Measurements from ENCODE around the gene GNL2.
"Not testable (repeated sequence)": the region's sequence is repeated elsewhere in the genome, so short reads cannot be mapped to it uniquely, and the experiment has no call there.

Gene GNL2

GRCh38 chr1:37518241-37518640 is 77.5 kb downstream of the GNL2 start:
- not testable (repeated sequence) for H2AFZ ChIP-seq (ENCODE audit: low read length); H3K9me3 ChIP-seq (ENCODE audit: insufficient read depth, low read depth, low read length); H4K20me1 ChIP-seq (ENCODE audit: insufficient read depth, low read length, poor library complexity, severe bottlenecking); H3K27me3 ChIP-seq (ENCODE audit: insufficient read depth, low read length, poor library complexity, severe bottlenecking); H3K9ac ChIP-seq (ENCODE audit: low read depth, low read length, poor library complexity, severe bottlenecking); H3K4me3 ChIP-seq (ENCODE audit: low read length, poor library complexity, severe bottlenecking); H3K4me2 ChIP-seq (ENCODE audit: low read depth, low read length, poor library complexity, severe bottlenecking); H3F3A ChIP-seq (ENCODE audit: low read depth); H3K36me3 ChIP-seq (ENCODE audit: insufficient read depth, low read length); H3K9me2 ChIP-seq (replicated peaks; ENCODE audit: low read depth, low read length)
- peaks cover 19% of the 10 kb centered on the region for H3K79me2 ChIP-seq (ENCODE audit: insufficient read depth, low read length)
- peaks cover 15% of the 10 kb centered on the region for H3K4me1 ChIP-seq (ENCODE audit: insufficient read depth, low read length, poor library complexity, severe bottlenecking)

- H3K9me3 ChIP-seq (ENCODE audit: insufficient read depth, low read depth, low read length), result peaks cover 3% of the 10 kb centered on the region; the same call in 1 of the 2 replicates
- no peaks in the 10 kb centered on the region for H3K36me3 ChIP-seq (ENCODE audit: insufficient read depth, low read length)
- H3K79me2 ChIP-seq (ENCODE audit: insufficient read depth, low read length), result peaks cover 26% of the 10 kb centered on the region
- H3K9me2 ChIP-seq (replicated peaks; ENCODE audit: low read depth, low read length), result no peaks in the 10 kb centered on the region
- H3K27me3 ChIP-seq (ENCODE audit: insufficient read depth, low read length, poor library complexity, severe bottlenecking), result no peaks in the 10 kb centered on the region
- no peaks in the 10 kb centered on the region for H3F3A ChIP-seq (ENCODE audit: low read depth)
- H3K4me3 ChIP-seq (ENCODE audit: low read length, poor library complexity, severe bottlenecking), result no peak overlapping the region
- H3K4me2 ChIP-seq (ENCODE audit: low read depth, low read length, poor library complexity, severe bottlenecking), result no peak overlapping the region
- no peak overlapping the region for H2AFZ ChIP-seq (ENCODE audit: low read length)
- H3K4me1 ChIP-seq (ENCODE audit: insufficient read depth, low read length, poor library complexity, severe bottlenecking), result peaks cover 22% of the 10 kb centered on the region
- H4K20me1 ChIP-seq (ENCODE audit: insufficient read depth, low read length, poor library complexity, severe bottlenecking), result peaks cover 15% of the 10 kb centered on the region
- H3K9ac ChIP-seq (ENCODE audit: low read depth, low read length, poor library complexity, severe bottlenecking), result no peak overlapping the region
- TF ChIP-seq CTCF (conservative IDR thresholded peaks at IDR 0.05; ENCODE audit: low read length) (no peak), EZH2phosphoT487 (IDR thresholded peaks at IDR 0.05; ENCODE audit: borderline replicate concordance) (no peak)
Measured at GRCh38 chr1:37517569-37517968, 78.2 kb downstream of the GNL2 start.

Data from Loucy (cell line).